DND-41 (cell line): ENCODE measurements around the gene SLAMF7.

Source experiments
- ATAC-seq: fragments of 200-7000 bp; cut with Tn5 transposase; 3 replicates; pipeline ENCODE4 v1.9.1; 2021; ENCODE audit warnings: low read depth; ENCODE audit not compliant: insufficient read depth
- DNase-seq: peaks from one replicate; pipeline ENCODE4 v3.0.0-alpha.2; 2020
- H2AFZ ChIP-seq: 2 replicates; pipeline ENCODE4 v1.6.0; 2012; ENCODE audit warnings: low read depth, low read length
- H3K27ac ChIP-seq: 2 replicates; pipeline ENCODE4 v1.5.1; 2012; ENCODE audit warnings: low read length, inconsistent platforms
- H3K27me3 ChIP-seq: fragments of 200-600 bp; sonication (generic); 2 replicates; pipeline ENCODE4 v1.6.0; 2012; ENCODE audit warnings: low read length, mild to moderate bottlenecking, inconsistent platforms; ENCODE audit not compliant: insufficient read depth, poor library complexity
- H3K36me3 ChIP-seq: 2 replicates; pipeline ENCODE4 v1.5.1; 2012; ENCODE audit warnings: low read length, inconsistent platforms; ENCODE audit not compliant: insufficient read depth
- H3K4me1 ChIP-seq: 2 replicates; pipeline ENCODE4 v1.5.1; 2012; ENCODE audit warnings: mild to moderate bottlenecking, low read length; ENCODE audit not compliant: insufficient read depth
- H3K4me2 ChIP-seq: 2 replicates; pipeline ENCODE4 v1.6.0; 2012; ENCODE audit warnings: mild to moderate bottlenecking, moderate library complexity, low read length, inconsistent platforms; ENCODE audit not compliant: insufficient read depth
- H3K4me3 ChIP-seq, 2 experiments: fragments of 200-600 bp in 1 of 2; shearing (Covaris generic) in 1 of 2; 2 replicates each; pipeline ENCODE4 v1.5.1; 2012 to 2016; ENCODE audit warnings: inconsistent platforms in 2 of 2, low read length in 2 of 2, mild to moderate bottlenecking in 2 of 2, low read depth in 1 of 2, moderate library complexity in 1 of 2
- H3K79me2 ChIP-seq: 2 replicates; pipeline ENCODE4 v1.6.0; 2012; ENCODE audit warnings: low read length, inconsistent platforms; ENCODE audit not compliant: insufficient read depth
- H3K9ac ChIP-seq: 2 replicates; pipeline ENCODE4 v1.6.0; 2012; ENCODE audit warnings: low read depth, mild to moderate bottlenecking, inconsistent platforms, low read length, moderate library complexity
- H3K9me3 ChIP-seq: 2 replicates; pipeline ENCODE4 v1.5.1; 2012; ENCODE audit warnings: low read length, moderate library complexity, mild to moderate bottlenecking, inconsistent platforms; ENCODE audit not compliant: insufficient read depth, severe bottlenecking
- H4K20me1 ChIP-seq: 2 replicates; pipeline ENCODE4 v1.6.0; 2012; ENCODE audit warnings: low read length; ENCODE audit not compliant: insufficient read depth
- EZH2 ChIP-seq: IDR thresholded peaks from 3 replicates; pipeline ENCODE4 v1.6.1; 2012; ENCODE audit warnings: borderline replicate concordance, low read depth, mild to moderate bottlenecking, moderate library complexity, low read length, inconsistent platforms; ENCODE audit not compliant: severe bottlenecking
- TF ChIP-seq, protein P1 (sequence below): IDR thresholded peaks from 2 replicates; pipeline ENCODE4 v1.5.1; 2012; ENCODE audit warnings: borderline replicate concordance, low read length, moderate library complexity, mild to moderate bottlenecking; ENCODE audit not compliant: poor library complexity, severe bottlenecking; ENCODE audit errors: extremely low read depth

Gene SLAMF7

GRCh38 chr1:160705742-160706141, 33.3 kb upstream of the SLAMF7 start:
- Histone ChIP-seq H3K4me3 (no peak overlapping the region), H3K79me2 (peaks cover 97% of the 10 kb centered on the region), H2AFZ (no peak overlapping the region), H3K4me1 (peaks cover 54% of the 10 kb centered on the region), H3K27me3 (no peaks in the 10 kb centered on the region), H3K4me2 (peak overlapping the region; percentile 37; the same call in 1 of the 2 replicates), H4K20me1 (no peaks in the 10 kb centered on the region), H3K9me3 (no peaks in the 10 kb centered on the region), H3K36me3 (peaks cover 21% of the 10 kb centered on the region), H3K9ac (no peak overlapping the region), H3K27ac (peak overlapping the region; percentile 22; the same call in 1 of the 2 replicates)
- DNase-seq (no peak), ATAC-seq (no peak)
- TF ChIP-seq, protein P1, sequence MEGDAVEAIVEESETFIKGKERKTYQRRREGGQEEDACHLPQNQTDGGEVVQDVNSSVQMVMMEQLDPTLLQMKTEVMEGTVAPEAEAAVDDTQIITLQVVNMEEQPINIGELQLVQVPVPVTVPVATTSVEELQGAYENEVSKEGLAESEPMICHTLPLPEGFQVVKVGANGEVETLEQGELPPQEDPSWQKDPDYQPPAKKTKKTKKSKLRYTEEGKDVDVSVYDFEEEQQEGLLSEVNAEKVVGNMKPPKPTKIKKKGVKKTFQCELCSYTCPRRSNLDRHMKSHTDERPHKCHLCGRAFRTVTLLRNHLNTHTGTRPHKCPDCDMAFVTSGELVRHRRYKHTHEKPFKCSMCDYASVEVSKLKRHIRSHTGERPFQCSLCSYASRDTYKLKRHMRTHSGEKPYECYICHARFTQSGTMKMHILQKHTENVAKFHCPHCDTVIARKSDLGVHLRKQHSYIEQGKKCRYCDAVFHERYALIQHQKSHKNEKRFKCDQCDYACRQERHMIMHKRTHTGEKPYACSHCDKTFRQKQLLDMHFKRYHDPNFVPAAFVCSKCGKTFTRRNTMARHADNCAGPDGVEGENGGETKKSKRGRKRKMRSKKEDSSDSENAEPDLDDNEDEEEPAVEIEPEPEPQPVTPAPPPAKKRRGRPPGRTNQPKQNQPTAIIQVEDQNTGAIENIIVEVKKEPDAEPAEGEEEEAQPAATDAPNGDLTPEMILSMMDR, result no peak
- TF ChIP-seq EZH2, result no peak

GRCh38 chr1:160706526-160707235, 32.4 kb upstream of the SLAMF7 start:
- Histone ChIP-seq H3K4me2 (peak overlapping the region; percentile 90), H3K79me2 (peaks cover 98% of the 10 kb centered on the region), H4K20me1 (no peaks in the 10 kb centered on the region), H3K36me3 (peaks cover 21% of the 10 kb centered on the region), H3K9ac (peak overlapping the region; percentile 72), H3K9me3 (no peaks in the 10 kb centered on the region), H3K27me3 (no peaks in the 10 kb centered on the region), H2AFZ (peak overlapping the region; percentile 67), H3K4me1 (peaks cover 63% of the 10 kb centered on the region), H3K4me3 (peak overlapping the region in 1 of 2 experiments; percentile 70; a peak in 2 of 4 replicates), H3K27ac (peak overlapping the region; percentile 99)
- TF ChIP-seq EZH2, result no peak
- TF ChIP-seq, protein P1, result no peak
- ATAC-seq, result no peak
- no peak for DNase-seq

DNA sequence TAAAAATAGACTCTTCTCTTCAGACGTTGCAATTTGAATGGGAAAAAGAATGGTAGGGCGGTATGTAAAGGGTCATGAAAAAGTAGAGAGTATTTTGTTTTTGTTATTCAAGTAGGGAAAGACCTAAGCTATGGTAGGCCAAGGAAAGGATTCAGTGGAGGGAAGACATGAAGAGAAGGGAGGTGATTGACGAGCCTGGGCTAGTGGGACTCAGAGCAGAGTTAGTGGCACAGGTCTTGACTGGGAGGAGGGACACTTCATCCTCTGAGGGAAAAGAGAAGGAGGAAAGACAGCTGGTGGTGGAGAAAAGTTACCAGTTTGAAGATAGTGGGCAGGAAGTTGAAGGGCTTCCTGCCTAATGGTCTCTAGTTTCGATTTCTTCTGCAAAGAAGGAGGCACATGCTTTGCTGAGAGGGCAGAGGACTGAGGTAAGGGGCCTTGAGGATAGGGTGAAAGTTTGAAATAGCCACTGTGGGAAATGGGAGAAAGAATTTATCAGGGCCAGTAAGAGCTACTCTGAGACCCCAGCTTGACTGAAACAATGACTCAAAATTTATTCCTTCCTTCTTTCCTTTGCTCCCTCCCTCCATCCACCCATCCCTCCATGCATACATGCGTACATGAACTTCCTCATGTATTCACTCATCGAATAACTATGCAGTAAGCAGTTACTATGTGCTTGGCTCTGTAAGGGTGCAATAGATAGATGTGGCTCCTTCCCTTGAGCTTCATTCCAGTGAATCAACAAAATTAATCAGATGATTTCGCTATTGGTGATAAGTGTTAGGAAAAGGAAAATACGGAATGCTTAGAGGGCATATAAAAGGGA, 31.6 kb upstream of the SLAMF7 start:
- Histone ChIP-seq H3K9me3 (no peaks in the 10 kb centered on the region), H3K36me3 (peaks cover 17% of the 10 kb centered on the region), H3K4me1 (peaks cover 70% of the 10 kb centered on the region), H3K4me2 (peak overlapping the region; percentile 90), H3K27ac (peak overlapping the region; percentile 99), H4K20me1 (no peaks in the 10 kb centered on the region), H3K27me3 (no peaks in the 10 kb centered on the region), H3K4me3 (peak overlapping the region in 1 of 2 experiments; percentile 70; a peak in 2 of 4 replicates), H2AFZ (peak overlapping the region; percentile 67), H3K9ac (peak overlapping the region; percentile 72), H3K79me2 (peaks cover 90% of the 10 kb centered on the region)
- peak; percentile 69 for DNase-seq
- TF ChIP-seq, protein P1, result no peak
- TF ChIP-seq EZH2, result no peak
- ATAC-seq, result peak; percentile 71
